Heart right ventricle (tissue), 16 donors: ENCODE results near the gene SHB. TPM values are rescaled to one million over a fixed set of nuclear protein-coding genes. Genes with fewer than 3 reads are reported as not detected.

Source experiments
- ATAC-seq, 8 donors: fragments of 200-7000 bp; cut with Tn5 transposase; one replicate each; pipeline ENCODE4 v1.9.1; 2020; ENCODE audit warnings: mild to moderate bottlenecking in 8 of 8, moderate library complexity in 8 of 8, moderate number of reproducible peaks in 1 of 8
- DNase-seq, 2 donors: peaks; one replicate each; pipeline ENCODE4 v3.0.0-alpha.2; 2020
- H3K27ac ChIP-seq, 10 donors: fragments of 200-600 bp; sonication (generic) in 2 of 10; one replicate each; pipeline versions ENCODE4 v1.5.0 to v1.8.0; 2020 to 2022; ENCODE audit warnings: mild to moderate bottlenecking in 3 of 10
- H3K27me3 ChIP-seq, 7 donors: fragments of 200-600 bp; one replicate each; pipeline ENCODE4 v1.8.0; 2021 to 2022; ENCODE audit warnings: mild to moderate bottlenecking in 2 of 7
- H3K36me3 ChIP-seq, 9 donors: fragments of 200-600 bp; sonication (generic) in 1 of 9; one replicate each; pipeline versions ENCODE4 v1.5.0 to v1.8.0; 2020 to 2022; ENCODE audit warnings: mild to moderate bottlenecking in 2 of 9
- H3K4me1 ChIP-seq, 9 donors: fragments of 200-600 bp; sonication (generic) in 1 of 9; one replicate each; pipeline versions ENCODE4 v1.5.0 to v1.8.0; 2020 to 2022; ENCODE audit warnings: mild to moderate bottlenecking in 4 of 9
- H3K4me3 ChIP-seq, 10 donors: fragments of 200-600 bp; sonication (generic) in 2 of 10; one replicate each; pipeline versions ENCODE4 v1.5.0 to v1.8.0; 2020 to 2022; ENCODE audit warnings: mild to moderate bottlenecking in 7 of 10, moderate library complexity in 2 of 10
- H3K9me3 ChIP-seq, 11 donors: fragments of 200-600 bp in 10 of 11; sonication (generic) in 2 of 11; one replicate each; pipeline versions ENCODE4 v1.5.0 to v1.8.0; 2013 to 2022; ENCODE audit warnings: mild to moderate bottlenecking in 2 of 11, control low read depth in 1 of 11, moderate library complexity in 1 of 11
- WGBS, 2 donors: extraction: QIAGEN DNeasy Blood & Tissue Kit; methylation state at CpG; one replicate each; pipeline ENCODE4 v1.1.7; 2013; ENCODE audit warnings: inconsistent platforms in 1 of 2; 5-methylcytosine and 5-hydroxymethylcytosine counted together
- intact Hi-C, 10 donors: fragments of 100-400 bp; cut with DNase I; formaldehyde crosslinking; loops; one replicate each; pipeline versions ENCODE4 v1.11.1 to v1.14.2; 2022
- polyA plus RNA-seq, 2 donors: library from polyadenylated mRNA; stranded (reverse); fragments of 200-250 nt; gene quantifications; one replicate each; pipeline ENCODE4 v1.2.3, GENCODE V29; 2013
- total RNA-seq, 10 donors: library from RNA; stranded (reverse); fragmentation: NEBNext Ultra II Directional in 3 of 10; extraction: Animal tissue kit (Norgen Biotek cat#: 25700) in 3 of 10; gene quantifications; one replicate each; pipeline versions ENCODE4 v1.2.1 to v1.2.4, GENCODE V29; 2021 to 2023
- TF ChIP-seq, protein P1 (sequence below), 9 donors: fragments of 200-600 bp; sonication (generic) in 2 of 9; IDR thresholded peaks; one replicate each; pipeline versions ENCODE4 v1.5.0 to v1.8.0; 2021 to 2022; ENCODE audit warnings: antibody characterized with exemption in 9 of 9, mild to moderate bottlenecking in 5 of 9, moderate library complexity in 1 of 9
- donor health status: Arrhythmogenic right ventricular cardiomyopathy.
- donor health status: ischemic (EF 13 %, LVEDD 7.1; RV severe dilation, severe dysfunction).
- donor health status: healthy with polysubstance abuse.
- donor health status: DM: no; HTN: yes; CAD: no.
- donor health status: DM: no; HTN: no; CAD: no.
- donor health status: ischemic (EF 25% LVEDD 6.9; RV normal size, moderate dysfunction).
- donor health status: ischemic (EF 25% LVEDD 5.7; RV mildly dilated, moderate dysfunction).
- donor health status: healthy.
- donor health status: DM: yes; HTN: yes; CAD: no.
- donor health status: Ischemic cardiomyopathy.
- donor health status: ischemic (EF 35%, LVEDD 5.7; RV mildly dilated, moderate dysfunction).
- donor health status: nonischemic (EF 11% LVEDD 7.7; RV severe dilation, severe dysfunction).
- donor health status: DM: yes; HTN: yes; CAD: no.
- donor health status: PGD.
- donor health status: ischemic (EF 29% LVEDD 5.4; RV normal size, mild dysfunction).
- donor health status: nonischemic (EF 23%, LVEDD 6.1; RV moderate dilation, normal function).

SHB gene
- total and polyA plus RNA-seq, 12 donors: 5.7 to 26.6 (median 18.0) TPM

GRCh38 chr9:37950561-37950960 lies 118.5 kb downstream of the SHB start:
- peaks cover 0 to 74% (median 12%) of the 10 kb centered on the region in 9 donors for H3K36me3 ChIP-seq
- H3K9me3 ChIP-seq: no peaks in the 10 kb centered on the region
- H3K27ac ChIP-seq: no peak overlapping the region
- H3K4me1 ChIP-seq: peaks cover 10 to 63% (median 28%) of the 10 kb centered on the region in 9 donors
- intact Hi-C loops: no loop called here
- 94 to 95% methylated on average over 12 of the region's 12 CpGs for WGBS, 2 donors
- no peak for ATAC-seq
- TF ChIP-seq, protein P1, sequence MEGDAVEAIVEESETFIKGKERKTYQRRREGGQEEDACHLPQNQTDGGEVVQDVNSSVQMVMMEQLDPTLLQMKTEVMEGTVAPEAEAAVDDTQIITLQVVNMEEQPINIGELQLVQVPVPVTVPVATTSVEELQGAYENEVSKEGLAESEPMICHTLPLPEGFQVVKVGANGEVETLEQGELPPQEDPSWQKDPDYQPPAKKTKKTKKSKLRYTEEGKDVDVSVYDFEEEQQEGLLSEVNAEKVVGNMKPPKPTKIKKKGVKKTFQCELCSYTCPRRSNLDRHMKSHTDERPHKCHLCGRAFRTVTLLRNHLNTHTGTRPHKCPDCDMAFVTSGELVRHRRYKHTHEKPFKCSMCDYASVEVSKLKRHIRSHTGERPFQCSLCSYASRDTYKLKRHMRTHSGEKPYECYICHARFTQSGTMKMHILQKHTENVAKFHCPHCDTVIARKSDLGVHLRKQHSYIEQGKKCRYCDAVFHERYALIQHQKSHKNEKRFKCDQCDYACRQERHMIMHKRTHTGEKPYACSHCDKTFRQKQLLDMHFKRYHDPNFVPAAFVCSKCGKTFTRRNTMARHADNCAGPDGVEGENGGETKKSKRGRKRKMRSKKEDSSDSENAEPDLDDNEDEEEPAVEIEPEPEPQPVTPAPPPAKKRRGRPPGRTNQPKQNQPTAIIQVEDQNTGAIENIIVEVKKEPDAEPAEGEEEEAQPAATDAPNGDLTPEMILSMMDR (IDR thresholded peaks at IDR 0.05): peak in 1 of 9 donors; percentile 14
- H3K4me3 ChIP-seq: no peak overlapping the region
- H3K27me3 ChIP-seq: no peaks in the 10 kb centered on the region
- no peak for DNase-seq

- Histone ChIP-seq H3K4me1 (peaks cover 10 to 69% (median 35%) of the 10 kb centered on the region in 9 donors), H3K27me3 (no peaks in the 10 kb centered on the region), H3K27ac (no peak overlapping the region), H3K4me3 (no peak overlapping the region), H3K36me3 (peaks cover 0 to 74% (median 12%) of the 10 kb centered on the region in 9 donors), H3K9me3 (no peaks in the 10 kb centered on the region)
- WGBS, 2 donors: 65 to 74% methylated on average over 8 of the region's 8 CpGs
- ATAC-seq (peak in 1 of 8 donors; percentile 24), DNase-seq (no peak)
- TF ChIP-seq, protein P1 (IDR thresholded peaks at IDR 0.05): no peak
- intact Hi-C loops: no loop called here
Measured at GRCh38 chr9:37949576-37949975, 119.5 kb downstream of the SHB start.

DNA sequence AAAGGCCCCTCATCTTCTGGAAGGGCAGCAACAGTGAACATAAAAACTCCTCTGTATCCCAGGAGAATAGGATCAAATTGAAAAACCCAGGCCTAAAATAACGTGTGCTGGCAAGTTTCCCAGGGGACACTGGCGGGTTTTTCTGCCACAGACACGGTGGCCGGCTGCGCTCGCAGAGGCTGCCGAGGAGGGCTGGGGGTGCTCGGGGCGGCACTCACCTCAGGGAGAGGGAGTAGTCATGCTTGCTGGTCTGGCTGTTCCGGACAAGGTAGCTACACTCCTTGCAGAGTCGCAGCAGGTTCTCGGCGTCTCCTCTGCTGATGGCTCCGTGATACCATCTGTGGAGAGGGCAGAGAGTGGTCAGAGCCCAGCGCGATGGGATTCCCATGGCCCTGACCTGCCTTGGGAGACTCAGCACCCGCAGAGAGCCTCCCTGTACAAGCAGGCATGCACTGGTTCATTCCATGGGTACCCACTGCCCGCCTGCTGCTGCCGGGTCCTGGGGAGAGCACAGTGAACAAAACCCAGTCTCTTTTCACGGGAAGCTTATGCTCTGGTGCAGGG lies 120.5 kb downstream of the SHB start:
- no peak for ATAC-seq
- Histone ChIP-seq H3K27ac (no peak overlapping the region), H3K9me3 (no peaks in the 10 kb centered on the region), H3K4me1 (peaks cover 6 to 69% (median 40%) of the 10 kb centered on the region in 9 donors), H3K27me3 (no peaks in the 10 kb centered on the region), H3K4me3 (no peak overlapping the region), H3K36me3 (peaks cover 0 to 72% (median 12%) of the 10 kb centered on the region in 9 donors)
- WGBS, 2 donors: 77 to 81% methylated on average over 20 of the region's 20 CpGs
- intact Hi-C loops: no loop called here
- TF ChIP-seq, protein P1 (IDR thresholded peaks at IDR 0.05): no peak
- DNase-seq: no peak

- peaks cover 0 to 71% (median 12%) of the 10 kb centered on the region in 9 donors for H3K36me3 ChIP-seq
- H3K9me3 ChIP-seq: no peaks in the 10 kb centered on the region
- peaks cover 7 to 72% (median 43%) of the 10 kb centered on the region in 9 donors for H3K4me1 ChIP-seq
- TF ChIP-seq, protein P1 (IDR thresholded peaks at IDR 0.05): no peak
- intact Hi-C loops: no loop called here
- ATAC-seq (no peak), DNase-seq (no peak)
- H3K4me3 ChIP-seq: no peak overlapping the region
- 86 to 87% methylated on average over 9 of the region's 9 CpGs for WGBS, 2 donors
- no peak overlapping the region for H3K27ac ChIP-seq
- H3K27me3 ChIP-seq: no peaks in the 10 kb centered on the region
Measured at GRCh38 chr9:37947977-37948376, 121.0 kb downstream of the SHB start.
